GM21360 (cell line): ENCODE data around the gene MAMDC4.
A peak's percentile ranks its signal among the peaks of the same experiment; 100 is the strongest.

ENCODE experiments used
- ATAC-seq: cut with Tn5 transposase; IDR thresholded peaks from one replicate; pipeline ENCODE4 v1.9.1; 2021; ENCODE audit warnings: mild to moderate bottlenecking, moderate library complexity; ENCODE audit not compliant: unreplicated experiment

Gene MAMDC4

DNA sequence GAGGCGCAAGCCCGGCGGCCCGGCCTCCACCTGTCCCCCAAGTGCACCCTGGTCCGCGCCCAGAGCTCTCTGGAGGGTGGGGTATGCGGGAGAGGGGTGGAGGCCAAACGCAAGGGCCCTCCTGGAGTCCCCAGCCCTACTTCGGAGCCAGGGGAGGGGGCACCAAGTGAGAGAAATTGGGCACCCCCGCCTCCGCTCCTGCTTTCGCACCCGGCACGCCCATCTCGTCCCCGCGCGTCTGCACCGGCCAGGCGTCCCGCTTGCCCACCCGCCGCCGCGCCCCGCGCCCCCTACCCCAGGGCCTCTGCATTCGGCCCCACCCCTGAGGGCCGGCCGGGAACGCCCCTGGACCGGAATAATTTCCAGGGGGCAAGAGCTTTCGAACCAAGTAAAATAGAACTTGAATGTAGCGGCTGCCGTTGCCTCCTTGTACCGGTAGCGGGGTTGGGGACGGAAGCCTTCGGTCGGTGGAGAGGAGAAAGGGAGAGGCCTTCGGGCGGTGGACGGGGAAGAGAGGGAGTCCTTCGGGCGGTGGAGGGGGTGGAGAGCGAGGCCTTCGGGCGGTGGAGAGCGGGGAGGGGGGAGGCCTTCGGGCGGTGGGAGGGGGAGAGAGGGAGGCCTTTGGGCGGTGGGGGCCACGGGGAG is 3.6 kb upstream of the MAMDC4 start:
- no peak for ATAC-seq

- peak; percentile 74 for ATAC-seq
These were observed 2.8 kb upstream of the MAMDC4 start, which contains the start of gene PHPT1 for GRCh38 chr9:136849038-136849959. PHPT1 (plus strand) TSS chr9:136849409; CDS start chr9:136849431, 22 bp downstream.

- no peak for ATAC-seq
These were observed 1.9 kb upstream of the MAMDC4 start for GRCh38 chr9:136849960-136850865.

- no peak for ATAC-seq
These were observed 1.0 kb upstream of the MAMDC4 start for GRCh38 chr9:136850866-136851775.

- ATAC-seq: no peak
These were observed 784 bp downstream of the MAMDC4 start for GRCh38 chr9:136852664-136853595.

GRCh38 chr9:136853596-136854112 is 1.5 kb downstream of the MAMDC4 start:
- no peak for ATAC-seq

DNA sequence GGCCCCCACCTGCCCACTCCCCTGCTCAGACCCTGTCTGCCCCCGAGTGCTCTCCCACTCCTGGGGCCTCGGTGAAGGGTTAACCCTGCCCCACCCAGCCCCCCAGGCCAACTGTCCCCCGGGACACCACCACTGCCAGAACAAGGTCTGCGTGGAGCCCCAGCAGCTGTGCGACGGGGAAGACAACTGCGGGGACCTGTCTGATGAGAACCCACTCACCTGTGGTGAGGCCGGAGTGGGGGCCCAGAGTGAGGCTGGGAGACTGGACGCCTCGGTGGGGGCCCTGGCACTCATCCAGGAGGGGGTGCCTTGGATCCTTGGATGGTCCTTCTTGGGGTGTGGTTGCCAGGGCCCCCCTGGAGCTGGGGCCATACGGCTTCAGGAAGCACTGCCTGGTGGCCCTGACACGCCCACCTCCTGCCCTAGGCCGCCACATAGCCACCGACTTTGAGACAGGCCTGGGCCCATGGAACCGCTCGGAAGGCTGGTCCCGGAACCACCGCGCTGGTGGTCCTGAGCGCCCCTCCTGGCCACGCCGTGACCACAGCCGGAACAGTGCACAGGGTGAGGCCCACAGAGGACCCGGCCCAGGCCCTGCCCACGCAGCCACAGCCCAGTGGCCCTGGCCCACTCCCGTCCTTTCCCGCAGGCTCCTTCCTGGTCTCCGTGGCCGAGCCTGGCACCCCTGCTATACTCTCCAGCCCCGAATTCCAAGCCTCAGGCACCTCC is 2.1 kb downstream of the MAMDC4 start:
- no peak for ATAC-seq

GRCh38 chr9:136854842-136855460 is 2.8 kb downstream of the MAMDC4 start:
- ATAC-seq: no peak

DNA sequence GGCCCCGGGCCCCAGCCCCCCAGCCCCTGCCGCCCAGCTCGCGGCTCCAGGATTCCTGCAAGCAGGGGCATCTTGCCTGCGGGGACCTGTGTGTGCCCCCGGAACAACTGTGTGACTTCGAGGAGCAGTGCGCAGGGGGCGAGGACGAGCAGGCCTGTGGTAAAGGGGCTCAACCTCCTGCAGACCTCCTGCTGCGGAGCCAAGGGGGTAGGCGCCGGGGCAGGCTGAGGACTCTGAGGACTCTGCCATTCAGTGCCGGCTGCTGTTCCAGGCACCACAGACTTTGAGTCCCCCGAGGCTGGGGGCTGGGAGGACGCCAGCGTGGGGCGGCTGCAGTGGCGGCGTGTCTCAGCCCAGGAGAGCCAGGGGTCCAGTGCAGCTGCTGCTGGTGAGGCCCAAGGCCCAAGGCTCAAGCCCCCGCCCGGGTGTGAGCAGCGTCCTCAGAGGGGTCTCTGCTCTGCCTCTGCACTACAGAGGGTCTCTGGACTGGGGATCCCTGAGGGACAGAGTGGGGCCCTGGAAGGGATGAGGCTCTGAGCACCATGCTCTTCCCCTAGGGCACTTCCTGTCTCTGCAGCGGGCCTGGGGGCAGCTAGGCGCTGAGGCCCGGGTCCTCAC is 3.4 kb downstream of the MAMDC4 start:
- ATAC-seq: no peak

DNA sequence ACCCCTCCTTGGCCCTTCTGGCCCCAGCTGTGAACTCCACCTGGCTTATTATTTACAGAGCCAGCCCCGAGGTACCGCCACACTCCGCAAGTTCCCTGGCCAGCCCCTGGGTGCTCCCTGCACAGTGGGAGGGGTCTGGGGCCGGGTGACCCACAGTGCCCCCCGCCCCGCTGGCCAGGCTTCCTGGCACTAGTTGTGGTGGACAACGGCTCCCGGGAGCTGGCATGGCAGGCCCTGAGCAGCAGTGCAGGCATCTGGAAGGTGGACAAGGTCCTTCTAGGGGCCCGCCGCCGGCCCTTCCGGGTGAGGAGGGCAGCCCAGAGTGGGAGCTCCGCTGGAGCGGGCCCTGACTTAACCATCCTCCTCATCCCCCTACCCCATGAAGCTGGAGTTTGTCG is 3.9 kb downstream of the MAMDC4 start:
- no peak for ATAC-seq

DNA sequence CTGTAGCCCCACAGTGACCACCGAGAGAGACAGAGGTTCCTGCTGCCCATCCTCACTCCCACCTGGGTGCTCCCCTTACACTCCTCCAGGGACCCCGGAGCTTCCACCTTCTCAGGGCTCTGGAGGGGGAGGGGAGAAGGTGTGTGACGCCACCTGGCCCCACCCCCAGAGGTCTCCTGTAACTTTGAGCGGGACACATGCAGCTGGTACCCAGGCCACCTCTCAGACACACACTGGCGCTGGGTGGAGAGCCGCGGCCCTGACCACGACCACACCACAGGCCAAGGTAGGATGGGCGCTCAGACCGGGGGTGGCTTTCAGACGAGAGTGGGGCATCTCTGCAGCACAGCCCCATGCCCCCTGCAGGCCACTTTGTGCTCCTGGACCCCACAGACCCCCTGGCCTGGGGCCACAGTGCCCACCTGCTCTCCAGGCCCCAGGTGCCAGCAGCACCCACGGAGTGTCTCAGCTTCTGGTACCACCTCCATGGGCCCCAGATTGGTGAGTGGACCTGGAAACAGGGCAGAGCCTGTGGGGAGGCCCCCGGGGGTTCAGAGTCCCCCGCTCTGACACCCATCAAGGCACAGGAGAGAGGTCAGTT is 4.5 kb downstream of the MAMDC4 start:
- ATAC-seq: no peak

- no peak for ATAC-seq
These were observed 5.0 kb downstream of the MAMDC4 start for GRCh38 chr9:136857166-136857565.

GRCh38 chr9:136857581-136858412 is 5.7 kb downstream of the MAMDC4 start:
- ATAC-seq: no peak

DNA sequence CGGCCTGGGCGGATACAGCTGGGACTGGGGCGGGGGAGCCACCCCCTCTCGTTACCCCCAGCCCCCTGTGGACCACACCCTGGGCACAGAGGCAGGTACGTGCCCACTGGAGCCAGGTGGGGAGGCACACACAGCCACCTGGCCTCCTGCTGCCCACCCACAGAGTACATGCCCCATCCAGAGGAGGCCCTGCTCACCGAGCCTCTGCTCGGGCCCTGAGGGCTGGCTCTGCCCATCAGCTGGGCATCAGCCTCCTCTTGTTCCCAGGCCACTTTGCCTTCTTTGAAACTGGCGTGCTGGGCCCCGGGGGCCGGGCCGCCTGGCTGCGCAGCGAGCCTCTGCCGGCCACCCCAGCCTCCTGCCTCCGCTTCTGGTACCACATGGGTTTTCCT is 6.3 kb downstream of the MAMDC4 start:
- ATAC-seq: no peak

GRCh38 chr9:136858844-136859757 is 7.0 kb downstream of the MAMDC4 start:
- ATAC-seq: no peak
